GM12878 (cell line): ENCODE data around the gene GALE. TPM values are rescaled to one million over a fixed set of nuclear protein-coding genes. Genes with fewer than 3 reads are reported as not detected.

Source experiments
- ATAC-seq: fragments of 200-7000 bp; cut with Tn5 transposase; 3 replicates; pipeline ENCODE4 v1.9.1; 2020; ENCODE audit warnings: mild to moderate bottlenecking, moderate library complexity
- BruUV-seq: library from RNA; stranded (reverse); fragments of 400-500 nt; replicated peaks from 2 replicates; lab custom pipeline; 2021; lab: Mats Ljungman, UMichigan
- CTCF ChIA-PET: fragments of 300-600 bp; sonication (Branson Sonifier 250); formaldehyde crosslinking; extraction: SDS; loops from one replicate; lab custom pipeline; 2021; ENCODE audit warnings: inconsistent platforms; lab: Yijun Ruan, JAX
- POLR2A ChIA-PET: fragments of 350-600 bp; formaldehyde crosslinking; extraction: SDS; loops from one replicate; lab custom pipeline; 2021; ENCODE audit warnings: inconsistent platforms; lab: Charles Lee
- RAD21 ChIA-PET: fragments of 300-600 bp; sonication (Branson Sonifier 250); formaldehyde crosslinking; loops from one replicate; lab custom pipeline; 2023; ENCODE audit warnings: antibody characterized with exemption; ENCODE audit not compliant: unreplicated experiment; lab: Charles Lee
- SMC1A ChIA-PET: fragments of 300-600 bp; sonication (Branson Sonifier 250); formaldehyde crosslinking; loops from one replicate; lab custom pipeline; 2023; ENCODE audit not compliant: unreplicated experiment, uncharacterized antibody; lab: Charles Lee
- DNase-seq: peaks from one replicate; pipeline ENCODE4 v3.0.0-alpha.2; 2011; ENCODE audit warnings: low read depth, low spot score
- FAIRE-seq: peaks from 3 replicates; lab custom pipeline; 2011; peaks lifted over from hg19 to GRCh38; lab: Jason Lieb, UNC
- H2AFZ ChIP-seq: 2 replicates; pipeline ENCODE4 v1.6.0; 2011; ENCODE audit warnings: low read depth, low read length, control low read depth; ENCODE audit not compliant: control insufficient read depth
- H3K27ac ChIP-seq: 2 replicates; pipeline ENCODE4 v1.5.1; 2011; ENCODE audit warnings: control low read depth; ENCODE audit not compliant: control insufficient read depth, insufficient read depth
- H3K27me3 ChIP-seq, 2 experiments: replicated peaks in 1 of 2; 2 replicates each; pipeline versions ENCODE4 v1.6.0 to v1.6.1; 2011; ENCODE audit warnings: low read length in 1 of 2; ENCODE audit not compliant: control insufficient read depth in 2 of 2, insufficient read depth in 2 of 2
- H3K36me3 ChIP-seq, 2 experiments: 2 replicates each; pipeline ENCODE4 v1.5.1; 2011; ENCODE audit warnings: low read length in 1 of 2; ENCODE audit not compliant: control insufficient read depth in 2 of 2, insufficient read depth in 2 of 2
- H3K4me1 ChIP-seq: 2 replicates; pipeline ENCODE4 v1.6.1; 2011; ENCODE audit warnings: mild to moderate bottlenecking, low read length, moderate library complexity, mixed read lengths; ENCODE audit not compliant: control insufficient read depth, insufficient read depth
- H3K4me2 ChIP-seq: 2 replicates; pipeline ENCODE4 v1.6.0; 2011; ENCODE audit warnings: control low read depth; ENCODE audit not compliant: control insufficient read depth, insufficient read depth
- H3K4me3 ChIP-seq: fragments of 200-600 bp; sonication (generic); 2 replicates; pipeline ENCODE4 v1.5.1; 2016
- H3K79me2 ChIP-seq: 2 replicates; pipeline ENCODE4 v1.6.0; 2011; ENCODE audit warnings: low read length; ENCODE audit not compliant: control insufficient read depth, insufficient read depth
- H3K9ac ChIP-seq: 2 replicates; pipeline ENCODE4 v1.8.0; 2011; ENCODE audit warnings: low read length, control low read depth, mixed read lengths; ENCODE audit not compliant: control insufficient read depth, insufficient read depth
- H3K9me3 ChIP-seq: replicated peaks from 3 replicates; pipeline ENCODE4 v1.5.1; 2011; ENCODE audit warnings: mild to moderate bottlenecking, low read length; ENCODE audit not compliant: control insufficient read depth, insufficient read depth
- H4K20me1 ChIP-seq: 2 replicates; pipeline ENCODE4 v1.6.0; 2011; ENCODE audit not compliant: control insufficient read depth, insufficient read depth
- ATF2 ChIP-seq: IDR thresholded peaks from 2 replicates; pipeline ENCODE4 v1.6.1; 2012; ENCODE audit warnings: low read length, inconsistent platforms
- CREB1 ChIP-seq: IDR thresholded peaks from 2 replicates; pipeline ENCODE4 v1.6.1; 2012; ENCODE audit warnings: low read depth, mild to moderate bottlenecking, inconsistent platforms
- FOS ChIP-seq: IDR thresholded peaks from 3 replicates; pipeline ENCODE4 v1.6.1; 2011; ENCODE audit warnings: borderline replicate concordance; ENCODE audit not compliant: insufficient read length; ENCODE audit errors: extremely low read depth
- MEF2A ChIP-seq: IDR thresholded peaks from 2 replicates; pipeline ENCODE4 v1.6.1; 2011; ENCODE audit warnings: low read depth, mild to moderate bottlenecking, low read length, moderate library complexity; ENCODE audit not compliant: insufficient read depth
- POLR2AphosphoS5 ChIP-seq: IDR thresholded peaks from 2 replicates; pipeline ENCODE4 v1.6.1; 2011; ENCODE audit warnings: mild to moderate bottlenecking, low read length, inconsistent platforms
- SMC3 ChIP-seq: IDR thresholded peaks from 2 replicates; pipeline ENCODE4 v1.6.1; 2011; ENCODE audit warnings: low read length, improper control_type of control experiment, borderline replicate concordance
- SRF ChIP-seq, 2 experiments: IDR thresholded peaks; 2 replicates each; pipeline ENCODE4 v1.6.1; 2011; ENCODE audit warnings: low read depth in 2 of 2, low read length in 2 of 2, mild to moderate bottlenecking in 1 of 2, moderate library complexity in 1 of 2
- STAT3 ChIP-seq: IDR thresholded peaks from 2 replicates; pipeline ENCODE4 v1.6.1; 2011; ENCODE audit warnings: low read depth, low read length, improper control_type of control experiment
- TAF1 ChIP-seq: IDR thresholded peaks from 2 replicates; pipeline ENCODE4 v1.6.1; 2011; ENCODE audit warnings: mild to moderate bottlenecking, low read depth, low read length, borderline replicate concordance
- ZSCAN29 ChIP-seq: fragments of 450-650 bp; IDR thresholded peaks from 2 replicates; pipeline ENCODE4 v1.6.1; 2017; ENCODE audit warnings: mild to moderate bottlenecking, moderate library complexity
- WGBS: methylation state at CpG from one replicate; pipeline ENCODE4 v1.1.6; 2016; ENCODE audit warnings: low lambda C conversion rate; ENCODE audit not compliant: insufficient replicate concordance, insufficient coverage; ENCODE audit errors: missing lambda C conversion rate; 5-methylcytosine and 5-hydroxymethylcytosine counted together
- in situ Hi-C: fragments of 300-500 bp; cut with MboI; formaldehyde crosslinking; loops from 9 replicates; pipeline ENCODE4 v1.14.3; 2018; ENCODE audit warnings: mixed read lengths
- intact Hi-C: fragments of 100-400 bp; cut with micrococcal nuclease; formaldehyde crosslinking; loops from one replicate; pipeline ENCODE4 v1.14.2; 2022; ENCODE audit not compliant: unreplicated experiment
- polyA plus RNA-seq, 11 experiments: library from polyadenylated mRNA; depleted of rRNA in 4 of 11; unstranded in 6 of 11; stranded (reverse) in 5 of 11; fragments of >200 nt; fragmentation: Nextera tagmentation in 4 of 11; fragmentation: Illumina TruSeq in 1 of 11; extraction: Ambion mirVana in 4 of 11; extraction: Trizol in 1 of 11; gene quantifications; 1 replicate in 1 of 11; 2 replicates in 10 of 11; pipeline versions ENCODE4 v1.2.1 to v1.2.3, GENCODE V29; 2011 to 2016; ENCODE audit warnings: inconsistent platforms in 2 of 11, missing spikeins in 2 of 11, low read depth in 1 of 11
- total RNA-seq, 4 experiments: library from RNA; depleted of rRNA in 3 of 4; stranded (reverse); fragments of >200 nt in 3 of 4; fragmentation: Illumina TruSeq in 1 of 4; extraction: Trizol in 1 of 4; gene quantifications; 2 replicates each; pipeline versions ENCODE4 v1.2.1 to v1.2.3, GENCODE V29; 2013 to 2021
- TF ChIP-seq, protein P1 (sequence below): fragments of 450-650 bp; IDR thresholded peaks from 2 replicates; pipeline ENCODE4 v1.6.1; 2016; ENCODE audit warnings: mild to moderate bottlenecking, moderate library complexity, borderline replicate concordance
- TF ChIP-seq, protein P2 (sequence below): fragments of 450-650 bp; IDR thresholded peaks from 2 replicates; pipeline ENCODE4 v1.6.1; 2016; ENCODE audit warnings: mild to moderate bottlenecking

Gene GALE
- total and polyA plus RNA-seq, 10 of the 15 experiments (the other 5 are each of a cell fraction or from before 2014, with no cell fraction given), result 4.2 to 93.7 (median 40.4) TPM

DNA sequence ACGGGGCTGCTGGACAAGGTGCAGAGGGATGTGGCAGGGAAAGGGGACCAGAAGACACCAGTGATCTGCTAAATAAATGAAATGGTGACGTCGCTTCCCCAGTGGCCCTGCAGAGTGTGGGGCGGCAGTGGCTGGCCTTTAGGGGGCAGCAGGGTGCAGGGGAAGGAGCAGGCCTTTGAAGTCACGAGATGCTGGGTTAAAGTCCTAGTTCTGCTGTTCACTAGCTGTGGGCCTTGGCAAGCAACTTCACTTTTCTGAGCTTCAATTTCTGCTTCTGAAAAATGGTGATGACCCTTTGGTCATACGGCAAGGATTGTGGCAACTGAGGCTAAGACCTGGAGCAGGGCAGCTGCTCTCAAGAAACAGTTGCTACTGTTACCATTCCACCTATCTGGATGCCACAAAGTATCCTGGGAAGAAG lies 9.2 kb upstream of the GALE start (continued):
- TF ChIP-seq ATF2 (0 out of 2 replicates have a peak, but pooled peaks have one; percentile 29), ZSCAN29 (no peak), SRF (IDR thresholded peaks at IDR 0.05; ENCODE audit: low read depth in 2 of 2, low read length in 2 of 2) (no peak), FOS (no peak), SMC3 (peak; percentile 91), POLR2AphosphoS5 (no peak)

DNA sequence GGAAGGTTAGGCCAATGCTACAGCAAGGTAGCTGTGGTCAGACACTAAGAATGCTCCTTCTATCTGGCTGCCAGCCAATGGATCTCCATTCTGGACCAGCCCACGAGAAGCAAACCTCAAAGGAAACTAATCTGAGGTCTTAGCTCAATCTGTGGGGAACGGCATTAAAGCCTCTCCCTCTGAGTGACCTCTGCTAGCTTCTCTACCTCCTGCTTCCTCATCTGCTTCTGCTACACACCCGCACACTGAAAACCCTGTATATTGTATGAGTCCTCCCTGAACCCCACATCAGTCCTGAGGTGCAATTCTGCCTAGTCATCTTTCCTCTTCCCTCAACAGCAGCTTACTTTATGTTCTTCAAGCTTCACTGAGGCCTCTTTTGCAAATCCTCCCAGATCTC lies 6.9 kb upstream of the GALE start:
- in situ Hi-C loops, result loop anchor here (5.0 to 10.0 kb wide), 2 partner anchors 57 to 110 kb away; partner anchors contain the start of gene FUCA1
- no peak overlapping the region for H2AFZ ChIP-seq
- no peak for ATAC-seq
- H3K9ac ChIP-seq, result no peak overlapping the region
- FAIRE-seq, result no peak
- 79% methylated on average over 3 of the region's 3 CpGs for WGBS
- DNase-seq, result no peak
- no peak overlapping the region for H3K4me2 ChIP-seq
- RAD21 ChIA-PET, result interaction anchor here (0.6 to 1.5 kb wide), 3 partner anchors 80 to 204 kb away, joined by 3 to 6 read pairs (median 4); no protein-coding TSS in a partner anchor
- TF ChIP-seq, protein P1, sequence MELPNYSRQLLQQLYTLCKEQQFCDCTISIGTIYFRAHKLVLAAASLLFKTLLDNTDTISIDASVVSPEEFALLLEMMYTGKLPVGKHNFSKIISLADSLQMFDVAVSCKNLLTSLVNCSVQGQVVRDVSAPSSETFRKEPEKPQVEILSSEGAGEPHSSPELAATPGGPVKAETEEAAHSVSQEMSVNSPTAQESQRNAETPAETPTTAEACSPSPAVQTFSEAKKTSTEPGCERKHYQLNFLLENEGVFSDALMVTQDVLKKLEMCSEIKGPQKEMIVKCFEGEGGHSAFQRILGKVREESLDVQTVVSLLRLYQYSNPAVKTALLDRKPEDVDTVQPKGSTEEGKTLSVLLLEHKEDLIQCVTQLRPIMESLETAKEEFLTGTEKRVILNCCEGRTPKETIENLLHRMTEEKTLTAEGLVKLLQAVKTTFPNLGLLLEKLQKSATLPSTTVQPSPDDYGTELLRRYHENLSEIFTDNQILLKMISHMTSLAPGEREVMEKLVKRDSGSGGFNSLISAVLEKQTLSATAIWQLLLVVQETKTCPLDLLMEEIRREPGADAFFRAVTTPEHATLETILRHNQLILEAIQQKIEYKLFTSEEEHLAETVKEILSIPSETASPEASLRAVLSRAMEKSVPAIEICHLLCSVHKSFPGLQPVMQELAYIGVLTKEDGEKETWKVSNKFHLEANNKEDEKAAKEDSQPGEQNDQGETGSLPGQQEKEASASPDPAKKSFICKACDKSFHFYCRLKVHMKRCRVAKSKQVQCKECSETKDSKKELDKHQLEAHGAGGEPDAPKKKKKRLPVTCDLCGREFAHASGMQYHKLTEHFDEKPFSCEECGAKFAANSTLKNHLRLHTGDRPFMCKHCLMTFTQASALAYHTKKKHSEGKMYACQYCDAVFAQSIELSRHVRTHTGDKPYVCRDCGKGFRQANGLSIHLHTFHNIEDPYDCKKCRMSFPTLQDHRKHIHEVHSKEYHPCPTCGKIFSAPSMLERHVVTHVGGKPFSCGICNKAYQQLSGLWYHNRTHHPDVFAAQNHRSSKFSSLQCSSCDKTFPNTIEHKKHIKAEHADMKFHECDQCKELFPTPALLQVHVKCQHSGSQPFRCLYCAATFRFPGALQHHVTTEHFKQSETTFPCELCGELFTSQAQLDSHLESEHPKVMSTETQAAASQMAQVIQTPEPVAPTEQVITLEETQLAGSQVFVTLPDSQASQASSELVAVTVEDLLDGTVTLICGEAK, result no peak
- no peak for TF ChIP-seq TAF1
- no peak for TF ChIP-seq STAT3
- TF ChIP-seq, protein P2, sequence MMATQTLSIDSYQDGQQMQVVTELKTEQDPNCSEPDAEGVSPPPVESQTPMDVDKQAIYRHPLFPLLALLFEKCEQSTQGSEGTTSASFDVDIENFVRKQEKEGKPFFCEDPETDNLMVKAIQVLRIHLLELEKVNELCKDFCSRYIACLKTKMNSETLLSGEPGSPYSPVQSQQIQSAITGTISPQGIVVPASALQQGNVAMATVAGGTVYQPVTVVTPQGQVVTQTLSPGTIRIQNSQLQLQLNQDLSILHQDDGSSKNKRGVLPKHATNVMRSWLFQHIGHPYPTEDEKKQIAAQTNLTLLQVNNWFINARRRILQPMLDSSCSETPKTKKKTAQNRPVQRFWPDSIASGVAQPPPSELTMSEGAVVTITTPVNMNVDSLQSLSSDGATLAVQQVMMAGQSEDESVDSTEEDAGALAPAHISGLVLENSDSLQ, result no peak
- TF ChIP-seq MEF2A, result no peak
- TF ChIP-seq CREB1, result no peak
- POLR2A ChIA-PET, result interaction anchor here (0.6 to 1.2 kb wide), 3 partner anchors 16 to 18 kb away, joined by 3 to 5 read pairs (median 3); partner anchors contain the start of gene HMGCL
- H3K27ac ChIP-seq, result no peak overlapping the region
- SMC1A ChIA-PET, result interaction anchor here (1.0 to 6.9 kb wide), 8 partner anchors 9 to 109 kb away, joined by 3 to 117 read pairs (median 4); no protein-coding TSS in a partner anchor
- no peak overlapping the region for H3K4me3 ChIP-seq
- H3K79me2 ChIP-seq, result no peaks in the 10 kb centered on the region
- H3K4me1 ChIP-seq, result peaks cover 31% of the 10 kb centered on the region
- CTCF ChIA-PET, result interaction anchor here (0.8 to 7.5 kb wide), 5 partner anchors 32 to 110 kb away, joined by 3 to 109 read pairs (median 63); partner anchors contain the start of gene PITHD1
- H3K27me3 ChIP-seq, result no peaks in the 10 kb centered on the region
- H3K36me3 ChIP-seq, result peaks cover 0 to 8% of the 10 kb centered on the region in 2 experiments; a peak in 2 of 4 replicates
- no TSS peak for BruUV-seq
- no peaks in the 10 kb centered on the region for H3K9me3 ChIP-seq
- intact Hi-C loops, result no loop called here
- no peaks in the 10 kb centered on the region for H4K20me1 ChIP-seq
